Activated naive CD4-positive, alpha-beta T cell treated with Interleukin-2 at 50 U/mL for 16 hours (primary cell): ENCODE measurements around the gene SEMA3D.

ENCODE experiments used
- DNase-seq: peaks from one replicate; pipeline ENCODE4 v3.0.0-alpha.2; 2020

Gene SEMA3D

GRCh38 chr7:84975586-84976185 is 211.2 kb downstream of the SEMA3D start:
- DNase-seq: no peak

GRCh38 chr7:84971360-84971759 is 215.5 kb downstream of the SEMA3D start:
- no peak for DNase-seq

GRCh38 chr7:84970670-84971069 is 216.2 kb downstream of the SEMA3D start:
- no peak for DNase-seq

GRCh38 chr7:84953234-84953633 is 233.6 kb downstream of the SEMA3D start:
- no peak for DNase-seq

GRCh38 chr7:84950836-84951235 is 236.0 kb downstream of the SEMA3D start:
- DNase-seq: no peak

GRCh38 chr7:84949501-84949900 is 237.4 kb downstream of the SEMA3D start:
- no peak for DNase-seq

- DNase-seq: no peak
These were observed 237.8 kb downstream of the SEMA3D start for GRCh38 chr7:84949067-84949466.

- DNase-seq: no peak
These were observed 238.2 kb downstream of the SEMA3D start for GRCh38 chr7:84948634-84949033.

- no peak for DNase-seq
These were observed 240.3 kb downstream of the SEMA3D start for GRCh38 chr7:84946549-84946948.
